ENCODE results near the gene KRT73. TPM values are rescaled to one million over a fixed set of nuclear protein-coding genes. Genes with fewer than 3 reads are reported as not detected.

Gene KRT73
- polyA plus RNA-seq, 3 donors from 2014 or later = 0.82 to 3.3 TPM; not detected in 1

DNA sequence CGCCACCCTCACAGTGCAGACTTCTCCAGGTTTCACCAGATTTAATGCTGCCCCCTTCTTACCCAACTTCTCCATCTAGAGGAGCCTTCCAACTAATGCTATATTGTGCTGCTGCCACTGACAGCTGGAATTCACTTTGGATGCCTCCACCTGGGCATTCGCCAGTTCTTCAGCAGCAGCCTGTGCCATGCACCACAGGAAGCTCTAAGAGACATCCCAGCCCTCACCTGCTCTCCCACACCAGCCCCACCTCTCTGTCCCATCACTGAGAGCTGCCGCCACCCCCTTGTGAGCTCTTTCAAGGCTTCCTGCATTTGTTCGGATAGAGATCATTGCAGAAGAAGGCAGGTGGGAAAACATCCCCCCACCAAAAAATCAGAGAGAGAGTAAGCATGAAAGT, 38.3 kb upstream of the KRT73 start:
- no peak for DNase-seq
- H3K36me3 Mint-ChIP-seq = peaks cover 0 to 9% (median 0%) of the 10 kb centered on the region in 3 donors
- peaks cover 4 to 7% (median 5%) of the 10 kb centered on the region in 3 donors for H3K27me3 Mint-ChIP-seq (ENCODE audit: low read depth in 3 of 3)
- no peak overlapping the region for H3K4me3 Mint-ChIP-seq
- H3K4me1 Mint-ChIP-seq = peaks cover 11 to 18% of the 10 kb centered on the region in 2 donors
- no peaks in the 10 kb centered on the region for H3K9me3 Mint-ChIP-seq
- H3K27ac Mint-ChIP-seq = peak overlapping the region in 2 of 6 donors; percentile 10 to 53

DNA sequence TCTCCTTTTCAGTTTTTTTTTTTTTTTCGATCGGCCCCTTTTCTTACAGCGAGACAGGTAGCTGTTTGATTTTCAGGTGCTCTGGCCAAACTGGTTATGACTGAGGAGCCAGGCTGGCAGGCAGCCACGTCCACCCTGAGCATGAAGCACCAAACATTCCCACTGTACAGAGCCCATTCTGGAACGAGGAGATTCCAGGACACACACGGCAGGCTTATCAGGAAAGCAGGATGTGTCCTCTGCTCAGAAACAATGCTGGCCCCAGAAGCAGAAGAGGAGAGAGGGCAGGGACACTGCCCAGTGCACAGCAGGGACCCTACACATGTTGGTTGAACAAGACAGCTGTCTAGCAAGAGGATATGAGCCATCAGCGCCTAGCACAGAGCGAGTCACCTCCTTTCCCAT, 37.4 kb upstream of the KRT73 start:
- Mint-ChIP-seq H3K27ac (peak overlapping the region in 1 of 6 donors; percentile 38), H3K4me3 (no peak overlapping the region), H3K36me3 (peaks cover 0 to 9% (median 0%) of the 10 kb centered on the region in 3 donors), H3K27me3 (ENCODE audit: low read depth in 3 of 3) (peaks cover 4 to 7% (median 5%) of the 10 kb centered on the region in 3 donors), H3K4me1 (peaks cover 10 to 12% of the 10 kb centered on the region in 2 donors), H3K9me3 (no peaks in the 10 kb centered on the region)
- DNase-seq = no peak

DNA sequence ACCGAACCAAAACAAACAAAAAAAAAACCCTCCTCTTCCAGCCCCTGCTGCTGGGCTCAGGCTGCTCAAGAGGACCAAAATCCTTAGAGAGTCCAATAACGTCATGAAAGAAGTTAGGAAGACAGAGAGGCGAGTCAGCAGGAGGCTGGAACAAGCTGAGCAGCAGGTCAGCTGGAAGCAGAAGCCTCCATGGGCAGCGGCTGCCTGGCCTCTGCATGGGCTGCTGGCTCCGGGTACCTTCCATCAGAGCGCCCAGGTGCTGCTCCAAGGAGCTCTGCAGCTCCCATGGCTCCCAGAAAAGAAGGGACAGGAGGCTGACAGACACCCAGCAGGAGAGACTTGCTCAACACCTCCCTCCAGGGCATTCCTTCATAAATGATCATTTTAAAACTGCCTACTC, 36.9 kb upstream of the KRT73 start:
- no peak overlapping the region for H3K27ac Mint-ChIP-seq
- H3K4me3 Mint-ChIP-seq = no peak overlapping the region
- no peak for DNase-seq
- H3K36me3 Mint-ChIP-seq = peaks cover 0 to 9% (median 0%) of the 10 kb centered on the region in 3 donors
- H3K9me3 Mint-ChIP-seq = no peaks in the 10 kb centered on the region
- H3K27me3 Mint-ChIP-seq (ENCODE audit: low read depth in 3 of 3) = peaks cover 4 to 7% (median 5%) of the 10 kb centered on the region in 3 donors
- peaks cover 11% of the 10 kb centered on the region in 2 donors for H3K4me1 Mint-ChIP-seq

DNA sequence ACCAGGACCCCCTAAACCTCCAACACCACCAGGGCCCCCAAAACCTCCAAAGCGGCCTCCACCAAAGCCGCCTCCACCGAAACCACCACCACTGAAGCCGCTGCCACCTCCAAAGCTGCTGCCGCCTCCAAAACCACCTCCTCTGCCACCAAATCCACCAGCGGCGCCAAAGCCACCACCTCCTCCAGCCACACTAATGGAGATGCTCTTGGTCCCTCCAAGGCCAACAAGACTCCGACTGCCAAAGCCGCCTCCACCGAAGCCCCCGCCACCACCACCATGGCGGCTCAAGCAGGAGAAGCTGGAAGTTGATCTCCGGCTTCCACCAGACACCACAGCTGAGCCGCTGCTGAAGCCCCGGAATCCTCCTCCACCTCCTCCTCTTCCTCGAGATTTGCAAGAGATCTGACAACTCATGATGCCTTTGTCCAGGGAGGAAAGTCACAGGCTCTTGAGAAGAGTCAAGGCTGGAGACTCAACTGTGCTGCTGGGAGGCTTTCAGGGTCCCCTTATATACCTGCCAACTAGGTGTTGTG, 33.4 kb upstream of the KRT73 start, which contains the start of gene KRT2:
Gene KRT2, minus strand, starts transcription at position 486 of the 536 bp plus-strand sequence. Its CDS starts 69 bp downstream, at position 417.
- peaks cover 0 to 15% (median 0%) of the 10 kb centered on the region in 3 donors for H3K36me3 Mint-ChIP-seq
- H3K27me3 Mint-ChIP-seq (ENCODE audit: low read depth in 3 of 3) = peaks cover 3 to 7% (median 4%) of the 10 kb centered on the region in 3 donors
- peak within 1 kb of the TSS in 4 of 6 donors; percentile 10 to 43 (median 36) for H3K27ac Mint-ChIP-seq
- no peaks in the 10 kb centered on the region for H3K9me3 Mint-ChIP-seq
- H3K4me3 Mint-ChIP-seq = no peak within 1 kb of the TSS
- DNase-seq = no peak
- H3K4me1 Mint-ChIP-seq = peaks cover 27 to 45% of the 10 kb centered on the region in 2 donors

DNA sequence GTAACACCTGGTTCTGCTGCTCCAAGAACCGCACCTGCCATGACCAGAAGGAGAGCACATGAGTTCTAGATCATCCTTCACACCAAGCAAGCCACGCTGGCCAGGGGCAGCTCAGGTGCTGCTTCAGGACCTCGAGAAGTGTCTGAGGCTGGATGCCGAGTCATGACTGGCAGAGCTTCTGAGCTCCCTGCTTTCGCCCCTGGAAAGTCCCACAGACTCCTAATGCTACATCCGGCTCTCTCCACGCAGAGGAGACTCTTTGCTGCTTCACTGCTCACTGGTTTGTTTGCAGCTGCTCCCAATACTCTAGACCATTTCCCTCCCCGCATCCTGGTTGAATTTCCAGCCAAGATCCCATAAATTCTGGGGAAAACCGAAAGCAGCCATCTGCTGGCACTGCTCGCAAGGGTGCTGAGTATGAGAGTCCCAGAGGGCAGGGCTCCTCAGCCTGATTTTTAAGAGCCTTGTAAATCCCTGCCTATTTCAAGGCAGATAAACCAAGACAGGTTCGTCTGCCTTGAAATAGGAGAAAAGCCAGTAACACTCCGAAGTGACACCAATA, 32.2 kb upstream of the KRT73 start:
- Mint-ChIP-seq H3K27ac (peak overlapping the region in 3 of 6 donors; percentile 78 to 99 (median 93)), H3K27me3 (ENCODE audit: low read depth in 3 of 3) (peaks cover 4 to 9% (median 6%) of the 10 kb centered on the region in 3 donors), H3K9me3 (no peaks in the 10 kb centered on the region), H3K4me3 (no peak overlapping the region), H3K4me1 (peaks cover 37 to 57% of the 10 kb centered on the region in 2 donors), H3K36me3 (peaks cover 0 to 15% (median 0%) of the 10 kb centered on the region in 3 donors)
- DNase-seq = no peak

DNA sequence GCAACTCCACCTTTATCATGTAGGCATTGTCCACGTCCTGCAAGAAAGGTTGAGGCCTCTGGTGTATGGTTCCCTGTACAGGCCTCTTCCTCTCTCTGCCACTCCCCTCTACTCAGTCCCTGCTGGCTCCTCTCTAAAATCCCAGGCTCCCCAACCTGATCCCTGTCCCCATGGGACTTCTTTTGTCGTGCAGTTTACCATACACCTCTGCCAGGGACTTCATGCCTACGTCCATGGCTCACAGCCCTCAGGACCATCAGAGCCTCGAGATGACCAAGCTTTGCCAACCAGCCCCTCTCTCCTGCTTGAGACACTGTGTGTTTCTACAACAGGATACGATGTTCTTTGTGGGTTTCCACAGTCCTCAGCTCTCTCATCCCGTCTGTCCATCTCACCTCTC, 30.7 kb upstream of the KRT73 start:
- peaks cover 51 to 73% of the 10 kb centered on the region in 2 donors for H3K4me1 Mint-ChIP-seq
- no peak for DNase-seq
- peak overlapping the region in 1 of 5 donors; percentile 20 for H3K4me3 Mint-ChIP-seq
- H3K9me3 Mint-ChIP-seq = peaks cover 0 to 2% (median 0%) of the 10 kb centered on the region in 6 donors
- H3K27ac Mint-ChIP-seq = peak overlapping the region in 5 of 6 donors; percentile 13 to 99 (median 83)
- H3K27me3 Mint-ChIP-seq (ENCODE audit: low read depth in 3 of 3) = peaks cover 10 to 13% (median 13%) of the 10 kb centered on the region in 3 donors
- H3K36me3 Mint-ChIP-seq = peaks cover 0 to 15% (median 3%) of the 10 kb centered on the region in 3 donors

DNA sequence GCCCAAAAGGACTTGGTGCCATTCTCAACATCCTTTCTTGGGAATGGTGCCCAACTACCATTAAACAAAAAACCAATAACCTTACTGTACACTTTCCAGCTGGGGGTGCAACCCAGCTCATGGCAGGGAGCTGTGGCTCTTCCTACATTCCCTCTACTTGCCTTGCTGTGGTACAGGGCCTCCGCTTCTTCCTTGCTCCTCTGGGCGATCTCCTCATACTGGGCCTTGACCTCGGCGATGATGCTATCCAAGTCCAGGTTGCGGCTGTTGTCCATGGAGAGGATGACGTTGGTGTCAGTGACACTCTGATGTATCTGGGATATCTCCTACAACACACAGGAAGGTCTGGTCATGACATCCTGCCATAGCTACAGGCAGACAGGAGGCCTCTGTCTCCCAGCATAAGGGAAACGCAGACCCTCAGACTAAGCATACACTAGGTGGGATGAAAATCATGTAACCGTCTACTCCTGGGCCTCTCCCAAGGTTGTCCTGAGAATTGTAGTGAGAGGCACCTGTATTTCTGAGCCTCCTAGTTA, 29.7 kb upstream of the KRT73 start:
- Mint-ChIP-seq H3K4me1 (peaks cover 61 to 80% of the 10 kb centered on the region in 2 donors), H3K36me3 (peaks cover 0 to 10% (median 3%) of the 10 kb centered on the region in 3 donors), H3K27me3 (ENCODE audit: low read depth in 3 of 3) (peaks cover 8 to 13% (median 10%) of the 10 kb centered on the region in 3 donors), H3K9me3 (peaks cover 0 to 2% (median 0%) of the 10 kb centered on the region in 6 donors), H3K27ac (peak overlapping the region; percentile 53 to 100 (median 92)), H3K4me3 (peak overlapping the region in 1 of 5 donors; percentile 68)
- no peak for DNase-seq

DNA sequence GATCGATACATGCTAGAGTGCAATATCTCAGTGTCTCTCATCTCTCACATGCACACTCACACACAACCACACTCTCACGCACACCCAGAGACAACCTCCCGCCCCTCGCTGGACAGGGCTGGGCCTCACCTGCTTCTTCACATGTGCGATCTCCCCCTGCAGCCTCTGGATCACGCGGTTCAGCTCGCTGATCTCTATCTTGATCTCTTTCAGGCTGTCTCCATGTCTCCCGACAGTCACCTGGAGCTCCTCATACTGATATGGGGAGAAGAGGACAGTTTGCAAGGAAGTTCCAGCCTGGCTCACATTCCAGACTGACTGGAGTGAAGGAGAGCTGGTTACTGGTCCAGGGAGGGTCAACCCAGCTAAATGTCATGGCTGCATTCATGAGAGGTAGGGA, 29.2 kb upstream of the KRT73 start:
- DNase-seq = no peak
- peaks cover 8 to 13% (median 10%) of the 10 kb centered on the region in 3 donors for H3K27me3 Mint-ChIP-seq (ENCODE audit: low read depth in 3 of 3)
- H3K4me1 Mint-ChIP-seq = peaks cover 60 to 81% of the 10 kb centered on the region in 2 donors
- peak overlapping the region; percentile 58 to 100 (median 99) for H3K27ac Mint-ChIP-seq
- H3K4me3 Mint-ChIP-seq = peak overlapping the region in 3 of 5 donors; percentile 47 to 92 (median 51)
- peaks cover 0 to 10% (median 3%) of the 10 kb centered on the region in 3 donors for H3K36me3 Mint-ChIP-seq
- peaks cover 0 to 2% (median 0%) of the 10 kb centered on the region in 6 donors for H3K9me3 Mint-ChIP-seq

DNA sequence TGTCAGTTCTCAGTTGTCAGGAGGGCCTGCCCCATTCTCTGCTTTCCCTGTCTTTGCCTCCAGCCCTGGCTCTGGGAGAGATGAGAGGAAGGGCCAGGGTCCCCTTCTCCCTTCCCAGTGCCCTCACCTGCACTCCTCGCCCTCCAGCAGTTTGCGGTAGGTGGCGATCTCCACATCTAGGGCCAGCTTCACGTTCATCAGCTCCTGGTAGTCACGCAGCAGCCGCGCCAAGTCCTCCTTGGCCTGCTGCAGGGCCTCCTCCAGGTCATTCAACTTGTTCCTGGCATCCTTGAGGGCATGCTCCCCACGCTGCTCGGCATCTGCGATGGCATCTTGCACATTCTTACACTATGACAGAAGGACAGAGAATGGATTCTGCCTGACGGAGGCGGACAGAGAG, 28.3 kb upstream of the KRT73 start:
- no peak for DNase-seq
- Mint-ChIP-seq H3K4me1 (peaks cover 66 to 85% of the 10 kb centered on the region in 2 donors), H3K4me3 (peak overlapping the region in 4 of 5 donors; percentile 83 to 92 (median 86)), H3K27me3 (ENCODE audit: low read depth in 3 of 3) (peaks cover 8 to 14% (median 13%) of the 10 kb centered on the region in 3 donors), H3K27ac (peak overlapping the region; percentile 99 to 100 (median 99)), H3K36me3 (peaks cover 0 to 10% (median 7%) of the 10 kb centered on the region in 3 donors), H3K9me3 (peaks cover 0 to 2% (median 0%) of the 10 kb centered on the region in 6 donors)

DNA sequence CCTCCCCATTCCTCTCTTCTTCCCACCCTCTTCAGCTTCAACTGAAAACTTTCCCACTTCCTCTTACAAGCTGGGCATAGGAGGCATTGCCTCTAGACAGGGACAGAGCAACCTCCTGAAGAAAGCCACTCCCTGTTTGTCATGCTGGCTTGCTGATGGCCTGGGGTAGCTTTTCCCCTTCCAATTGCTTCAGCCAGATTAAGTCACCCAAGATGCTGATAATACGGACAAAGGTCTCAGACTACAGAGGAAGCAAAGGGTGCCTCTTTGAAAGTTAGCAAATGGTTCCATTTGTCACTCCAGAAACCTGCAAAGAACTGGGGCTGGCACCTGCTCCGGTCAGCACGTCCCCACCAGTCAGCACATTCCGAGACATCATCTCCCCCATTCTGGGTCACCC, 27.6 kb upstream of the KRT73 start:
- Mint-ChIP-seq H3K36me3 (peaks cover 0 to 10% (median 8%) of the 10 kb centered on the region in 3 donors), H3K27me3 (ENCODE audit: low read depth in 3 of 3) (peaks cover 8 to 14% (median 13%) of the 10 kb centered on the region in 3 donors), H3K4me3 (peak overlapping the region; percentile 69 to 92 (median 83)), H3K4me1 (peaks cover 68 to 91% of the 10 kb centered on the region in 2 donors), H3K9me3 (peaks cover 0 to 2% (median 0%) of the 10 kb centered on the region in 6 donors), H3K27ac (peak overlapping the region; percentile 99 to 100 (median 99))
- DNase-seq = no peak

DNA sequence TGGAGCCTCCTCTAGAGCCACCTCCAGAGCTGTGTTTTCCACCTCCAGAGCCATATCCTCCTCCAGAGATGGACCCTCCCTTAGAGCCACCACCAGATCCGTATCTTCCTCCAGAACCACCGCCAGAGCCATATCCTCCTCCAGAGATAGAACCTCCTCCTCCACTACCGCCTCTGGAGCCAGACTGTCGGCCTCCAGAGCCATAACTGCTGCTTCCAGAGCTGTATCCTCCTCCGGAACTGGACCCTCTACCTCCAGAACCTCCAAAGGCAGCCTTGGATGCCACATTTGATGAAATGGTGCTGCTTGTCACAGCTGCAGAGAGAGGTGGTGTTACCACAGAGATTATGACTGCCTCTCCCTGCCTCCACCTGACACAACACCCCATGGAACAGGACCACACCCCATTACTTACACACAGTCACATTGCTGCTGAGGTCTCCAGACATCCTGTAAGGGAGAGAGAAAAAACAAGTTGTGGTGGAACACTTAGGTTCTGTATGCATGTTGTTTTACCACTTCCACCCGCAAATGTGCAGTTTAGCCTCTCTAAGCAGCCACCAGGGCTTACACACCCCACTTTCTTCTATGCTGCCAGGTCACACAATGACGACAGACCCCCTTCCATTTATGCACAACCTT, 26.9 kb upstream of the KRT73 start:
- Mint-ChIP-seq H3K36me3 (peaks cover 0 to 10% (median 8%) of the 10 kb centered on the region in 3 donors), H3K4me1 (peaks cover 68 to 93% of the 10 kb centered on the region in 2 donors), H3K4me3 (peak overlapping the region; percentile 82 to 92 (median 83)), H3K9me3 (peaks cover 0 to 2% (median 0%) of the 10 kb centered on the region in 6 donors), H3K27me3 (ENCODE audit: low read depth in 3 of 3) (peaks cover 8 to 14% (median 12%) of the 10 kb centered on the region in 3 donors), H3K27ac (peak overlapping the region; percentile 99 to 100 (median 99))
- peak; percentile 92 to 95 (median 95) for DNase-seq

DNA sequence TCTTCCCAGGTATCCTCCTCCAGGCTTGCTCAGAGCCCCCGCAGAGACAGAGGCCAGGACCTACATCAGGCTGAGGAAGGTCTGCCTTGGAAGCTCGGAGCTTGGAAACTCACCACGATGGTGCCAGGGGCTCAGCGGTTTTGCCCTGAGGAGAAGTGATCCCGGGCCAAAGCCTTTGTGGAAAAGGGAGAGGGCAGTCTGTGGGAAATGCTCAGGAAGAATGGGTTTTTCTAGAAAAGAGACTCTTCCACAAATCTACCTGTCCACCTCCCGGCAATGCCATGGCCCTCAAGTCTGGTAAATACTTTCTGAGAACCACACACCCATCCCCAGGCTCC, 25.7 kb upstream of the KRT73 start:
- H3K4me3 Mint-ChIP-seq = peak overlapping the region in 2 of 5 donors; percentile 83 to 90
- no peak for DNase-seq

More for the DNA sequence above, 25.7 kb upstream of the KRT73 start:
- peak overlapping the region; percentile 99 to 100 (median 99) for H3K27ac Mint-ChIP-seq
- peaks cover 0 to 2% (median 0%) of the 10 kb centered on the region in 6 donors for H3K9me3 Mint-ChIP-seq
- peaks cover 63 to 81% of the 10 kb centered on the region in 2 donors for H3K4me1 Mint-ChIP-seq
- peaks cover 8 to 14% (median 11%) of the 10 kb centered on the region in 3 donors for H3K27me3 Mint-ChIP-seq (ENCODE audit: low read depth in 3 of 3)
- H3K36me3 Mint-ChIP-seq = peaks cover 0 to 8% (median 6%) of the 10 kb centered on the region in 3 donors

All from immature natural killer cell (primary cell).